Heart left ventricle (tissue), 13 donors: ENCODE results near the gene RPS6KA4.

Source experiments
- POLR2A ChIP-seq, 2 donors: fragments of 450-650 bp; IDR thresholded peaks; one replicate each; pipeline ENCODE4 v1.6.1; 2017; ENCODE audit warnings: antibody characterized with exemption in 2 of 2, mild to moderate bottlenecking in 2 of 2, moderate library complexity in 2 of 2
- TF ChIP-seq, protein P1 (sequence below), 12 donors: fragments of 200-600 bp; sonication (generic) in 4 of 12; IDR thresholded peaks; one replicate each; pipeline versions ENCODE4 v1.5.0 to v1.8.0; 2018 to 2022; ENCODE audit warnings: antibody characterized with exemption in 12 of 12, mild to moderate bottlenecking in 5 of 12
- donor health status: ischemic (EF 13 %, LVEDD 7.1; RV severe dilation, severe dysfunction).
- donor health status: DM: no; HTN: yes; CAD: no.
- donor health status: DM: no; HTN: no; CAD: no.
- donor health status: ischemic (EF 25% LVEDD 6.9; RV normal size, moderate dysfunction).
- donor health status: ischemic (EF 25% LVEDD 5.7; RV mildly dilated, moderate dysfunction).
- donor health status: ischemic (EF 35%, LVEDD 5.7; RV mildly dilated, moderate dysfunction).
- donor health status: nonischemic (EF 11% LVEDD 7.7; RV severe dilation, severe dysfunction).
- donor health status: DM: yes; HTN: yes; CAD: no.
- donor health status: PGD.
- donor health status: ischemic (EF 29% LVEDD 5.4; RV normal size, mild dysfunction).
- donor health status: nonischemic (EF 23%, LVEDD 6.1; RV moderate dilation, normal function).

DNA sequence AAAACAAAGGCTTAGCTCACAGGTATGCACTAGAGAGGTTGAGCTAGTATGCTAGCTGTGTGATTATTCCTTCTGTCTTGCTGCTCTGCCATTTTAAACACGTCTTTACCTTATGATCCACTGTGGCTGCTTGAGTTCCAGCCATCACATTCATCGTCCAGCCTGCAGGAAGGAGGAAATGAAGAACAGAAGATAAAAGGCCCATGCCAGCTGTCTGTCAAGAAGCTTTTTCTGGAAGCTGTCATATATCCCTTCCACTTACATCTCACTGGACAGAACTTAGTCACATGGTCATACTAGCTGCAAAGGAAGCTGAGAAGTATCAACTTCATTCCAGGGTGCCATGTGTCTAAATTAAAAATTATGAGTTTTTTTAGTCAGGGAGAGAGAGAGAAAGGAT lies 31.6 kb upstream of the RPS6KA4 start:
- TF ChIP-seq, protein P1, sequence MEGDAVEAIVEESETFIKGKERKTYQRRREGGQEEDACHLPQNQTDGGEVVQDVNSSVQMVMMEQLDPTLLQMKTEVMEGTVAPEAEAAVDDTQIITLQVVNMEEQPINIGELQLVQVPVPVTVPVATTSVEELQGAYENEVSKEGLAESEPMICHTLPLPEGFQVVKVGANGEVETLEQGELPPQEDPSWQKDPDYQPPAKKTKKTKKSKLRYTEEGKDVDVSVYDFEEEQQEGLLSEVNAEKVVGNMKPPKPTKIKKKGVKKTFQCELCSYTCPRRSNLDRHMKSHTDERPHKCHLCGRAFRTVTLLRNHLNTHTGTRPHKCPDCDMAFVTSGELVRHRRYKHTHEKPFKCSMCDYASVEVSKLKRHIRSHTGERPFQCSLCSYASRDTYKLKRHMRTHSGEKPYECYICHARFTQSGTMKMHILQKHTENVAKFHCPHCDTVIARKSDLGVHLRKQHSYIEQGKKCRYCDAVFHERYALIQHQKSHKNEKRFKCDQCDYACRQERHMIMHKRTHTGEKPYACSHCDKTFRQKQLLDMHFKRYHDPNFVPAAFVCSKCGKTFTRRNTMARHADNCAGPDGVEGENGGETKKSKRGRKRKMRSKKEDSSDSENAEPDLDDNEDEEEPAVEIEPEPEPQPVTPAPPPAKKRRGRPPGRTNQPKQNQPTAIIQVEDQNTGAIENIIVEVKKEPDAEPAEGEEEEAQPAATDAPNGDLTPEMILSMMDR (IDR thresholded peaks at IDR 0.05), result no peak
- no peak for TF ChIP-seq POLR2A (IDR thresholded peaks at IDR 0.05)
